ENCODE results near the gene HSPB9. TPM values are rescaled to one million over a fixed set of nuclear protein-coding genes. Genes with fewer than 3 reads are reported as not detected.

HSPB9 gene
- total and polyA plus RNA-seq, 2 donors from 2014 or later: 0.99 TPM; not detected in 1

DNA sequence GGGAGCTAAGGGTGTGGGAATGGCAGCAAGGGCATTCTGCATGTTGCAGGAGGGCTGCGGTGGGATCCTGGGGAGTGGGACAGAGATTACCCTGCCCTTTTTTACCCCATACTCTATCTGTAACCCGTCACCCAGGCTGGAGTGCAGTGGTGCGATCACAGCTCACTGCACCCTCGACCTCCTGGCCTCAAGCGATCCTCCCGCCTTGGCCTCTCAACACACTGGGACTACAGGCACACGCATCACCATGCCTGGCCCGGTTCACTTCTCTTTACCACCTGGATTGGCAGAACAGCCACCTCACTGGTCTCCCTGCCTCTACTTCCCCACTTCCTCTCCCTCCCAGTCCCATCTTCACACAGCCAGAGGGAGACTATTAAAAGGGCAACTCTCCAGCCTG lies 33.9 kb upstream of the HSPB9 start:
- Histone ChIP-seq H3K4me1 (ENCODE audit: control insufficient read depth in 2 of 3, insufficient read depth in 2 of 3, low read depth in 1 of 3, low read length in 3 of 3) (no peaks in the 10 kb centered on the region), H3K9ac (ENCODE audit: low read length in 3 of 3) (no peak overlapping the region), H3K27me3 (ENCODE audit: control insufficient read depth, insufficient read depth, low read length) (no peaks in the 10 kb centered on the region), H3K9me3 (ENCODE audit: control insufficient read depth in 2 of 3, insufficient read depth in 1 of 3, low read length in 3 of 3) (no peaks in the 10 kb centered on the region), H3K4me3 (ENCODE audit: low read length in 3 of 3) (no peak overlapping the region), H3K36me3 (ENCODE audit: control insufficient read depth in 2 of 3, insufficient read depth in 3 of 3, low read length in 3 of 3) (no peaks in the 10 kb centered on the region), H3K27ac (ENCODE audit: low read depth in 2 of 2, low read length in 2 of 2) (no peak overlapping the region)
- no peak for FAIRE-seq
- intact Hi-C loops (cut with DNase I): no loop called here
- DNase-seq: no peak
- TF ChIP-seq, protein P1, sequence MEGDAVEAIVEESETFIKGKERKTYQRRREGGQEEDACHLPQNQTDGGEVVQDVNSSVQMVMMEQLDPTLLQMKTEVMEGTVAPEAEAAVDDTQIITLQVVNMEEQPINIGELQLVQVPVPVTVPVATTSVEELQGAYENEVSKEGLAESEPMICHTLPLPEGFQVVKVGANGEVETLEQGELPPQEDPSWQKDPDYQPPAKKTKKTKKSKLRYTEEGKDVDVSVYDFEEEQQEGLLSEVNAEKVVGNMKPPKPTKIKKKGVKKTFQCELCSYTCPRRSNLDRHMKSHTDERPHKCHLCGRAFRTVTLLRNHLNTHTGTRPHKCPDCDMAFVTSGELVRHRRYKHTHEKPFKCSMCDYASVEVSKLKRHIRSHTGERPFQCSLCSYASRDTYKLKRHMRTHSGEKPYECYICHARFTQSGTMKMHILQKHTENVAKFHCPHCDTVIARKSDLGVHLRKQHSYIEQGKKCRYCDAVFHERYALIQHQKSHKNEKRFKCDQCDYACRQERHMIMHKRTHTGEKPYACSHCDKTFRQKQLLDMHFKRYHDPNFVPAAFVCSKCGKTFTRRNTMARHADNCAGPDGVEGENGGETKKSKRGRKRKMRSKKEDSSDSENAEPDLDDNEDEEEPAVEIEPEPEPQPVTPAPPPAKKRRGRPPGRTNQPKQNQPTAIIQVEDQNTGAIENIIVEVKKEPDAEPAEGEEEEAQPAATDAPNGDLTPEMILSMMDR (IDR thresholded peaks at IDR 0.05; ENCODE audit: borderline replicate concordance, extremely low read depth, insufficient read depth): no peak

DNA sequence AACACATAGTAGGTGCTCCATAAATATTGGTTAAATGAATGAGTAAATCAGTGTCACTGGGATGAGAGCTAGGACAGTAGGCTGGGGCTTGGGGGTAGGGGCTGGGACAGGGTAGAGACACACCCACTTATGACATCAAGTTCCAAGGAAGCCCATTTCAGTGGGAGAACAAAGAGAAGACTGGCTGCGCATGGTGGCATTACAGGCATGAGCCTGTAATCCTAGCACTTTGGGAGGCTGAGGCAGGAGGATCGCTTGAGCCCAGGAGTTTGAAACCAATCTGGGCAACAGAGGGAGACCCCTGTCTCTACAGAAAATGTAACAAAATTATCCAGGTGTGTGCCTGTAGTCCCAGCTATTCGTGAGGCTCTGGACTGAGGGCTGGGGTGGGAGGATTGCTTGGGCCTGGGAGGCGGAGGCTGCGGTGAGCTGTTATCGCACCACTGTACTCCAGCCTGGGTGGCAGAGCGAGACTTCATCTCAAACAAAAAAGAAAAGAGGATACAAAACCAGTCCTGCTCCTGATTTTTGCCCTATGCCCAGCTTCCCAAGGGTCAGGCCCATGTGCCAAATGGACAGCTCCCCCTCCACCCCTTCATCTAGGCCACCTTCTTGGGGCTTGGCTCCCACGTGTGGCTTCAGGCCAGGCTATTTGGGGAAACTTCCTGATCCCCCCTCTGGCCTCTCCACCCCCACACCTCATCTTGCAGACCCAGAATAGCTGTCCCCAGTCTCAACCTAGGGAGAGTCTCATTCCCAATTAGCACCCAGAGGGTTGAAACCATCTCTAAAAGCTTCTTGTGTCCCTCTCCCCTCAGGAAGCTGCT lies 31.4 kb upstream of the HSPB9 start:
- TF ChIP-seq, protein P1 (IDR thresholded peaks at IDR 0.05; ENCODE audit: borderline replicate concordance, extremely low read depth, insufficient read depth): no peak
- Histone ChIP-seq H3K27me3 (ENCODE audit: control insufficient read depth, insufficient read depth, low read length) (no peaks in the 10 kb centered on the region), H3K4me1 (ENCODE audit: control insufficient read depth in 2 of 3, insufficient read depth in 2 of 3, low read depth in 1 of 3, low read length in 3 of 3) (no peaks in the 10 kb centered on the region), H3K36me3 (ENCODE audit: control insufficient read depth in 2 of 3, insufficient read depth in 3 of 3, low read length in 3 of 3) (no peaks in the 10 kb centered on the region), H3K4me3 (ENCODE audit: low read length in 3 of 3) (no peak overlapping the region), H3K27ac (ENCODE audit: low read depth in 2 of 2, low read length in 2 of 2) (no peak overlapping the region), H3K9me3 (ENCODE audit: control insufficient read depth in 2 of 3, insufficient read depth in 1 of 3, low read length in 3 of 3) (no peaks in the 10 kb centered on the region), H3K9ac (ENCODE audit: low read length in 3 of 3) (no peak overlapping the region)
- FAIRE-seq: no peak
- intact Hi-C loops (cut with DNase I): no loop called here
- no peak for DNase-seq

DNA sequence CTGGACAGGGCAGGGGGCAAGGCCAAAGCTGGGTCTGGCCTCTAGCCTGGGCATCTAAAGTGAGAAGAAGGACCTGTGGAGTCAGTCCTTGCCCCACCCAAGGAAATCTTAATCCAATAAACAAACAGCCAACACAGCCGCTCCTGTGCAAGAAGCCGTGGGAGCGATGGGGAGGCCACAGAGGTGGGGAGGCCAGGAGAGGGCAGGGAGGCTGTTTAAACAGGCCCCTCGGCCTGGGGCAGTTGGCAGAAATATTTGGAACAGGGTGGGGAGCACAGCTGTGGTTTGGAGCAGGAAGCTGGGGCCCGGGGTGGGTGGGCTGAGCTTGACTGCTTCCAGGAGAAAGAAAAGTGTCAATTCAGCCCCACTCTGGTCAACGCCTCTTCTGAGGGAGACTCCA lies 29.7 kb upstream of the HSPB9 start:
- H3K9ac ChIP-seq (ENCODE audit: low read length in 3 of 3): no peak overlapping the region
- DNase-seq: no peak
- H3K9me3 ChIP-seq (ENCODE audit: control insufficient read depth in 2 of 3, insufficient read depth in 1 of 3, low read length in 3 of 3): no peaks in the 10 kb centered on the region
- intact Hi-C loops (cut with DNase I): no loop called here
- peaks cover 0 to 2% (median 0%) of the 10 kb centered on the region in 3 donors for H3K4me1 ChIP-seq (ENCODE audit: control insufficient read depth in 2 of 3, insufficient read depth in 2 of 3, low read depth in 1 of 3, low read length in 3 of 3)
- FAIRE-seq: no peak
- peaks cover 11% of the 10 kb centered on the region for H3K27me3 ChIP-seq (ENCODE audit: control insufficient read depth, insufficient read depth, low read length)
- no peak overlapping the region for H3K27ac ChIP-seq (ENCODE audit: low read depth in 2 of 2, low read length in 2 of 2)
- H3K36me3 ChIP-seq (ENCODE audit: control insufficient read depth in 2 of 3, insufficient read depth in 3 of 3, low read length in 3 of 3): no peaks in the 10 kb centered on the region
- no peak overlapping the region for H3K4me3 ChIP-seq (ENCODE audit: low read length in 3 of 3)
- TF ChIP-seq, protein P1 (IDR thresholded peaks at IDR 0.05; ENCODE audit: borderline replicate concordance, extremely low read depth, insufficient read depth): no peak

All from kidney (tissue), 14 donors.